Fibroblast of lung (primary cell): ENCODE measurements around the gene GCAT. TPM values are rescaled to one million over a fixed set of nuclear protein-coding genes. Genes with fewer than 3 reads are reported as not detected.

Source experiments
- DNase-seq, 2 donors: peaks; one replicate each; pipeline versions ENCODE4 v3.0.0 to v3.0.0-alpha.2; 2010; ENCODE audit warnings: low read depth in 2 of 2
- H2AFZ ChIP-seq: 2 replicates; pipeline ENCODE4 v1.5.1; 2012; ENCODE audit warnings: low read length, control low read depth, inconsistent platforms
- H3K27ac ChIP-seq: 2 replicates; pipeline ENCODE4 v1.5.1; 2011; ENCODE audit warnings: low read length, control low read depth; ENCODE audit not compliant: insufficient read depth
- H3K27me3 ChIP-seq: 2 replicates; pipeline ENCODE4 v1.5.1; 2011; ENCODE audit warnings: mild to moderate bottlenecking, low read length; ENCODE audit not compliant: control insufficient read depth, insufficient read depth
- H3K36me3 ChIP-seq: 2 replicates; pipeline ENCODE4 v1.5.1; 2011; ENCODE audit warnings: low read length; ENCODE audit not compliant: control insufficient read depth, insufficient read depth
- H3K4me1 ChIP-seq: 2 replicates; pipeline ENCODE4 v1.5.1; 2011; ENCODE audit warnings: low read length; ENCODE audit not compliant: control insufficient read depth, insufficient read depth; ENCODE audit errors: extremely low read depth
- H3K4me2 ChIP-seq: 2 replicates; pipeline ENCODE4 v1.5.1; 2011; ENCODE audit warnings: low read length, control low read depth; ENCODE audit not compliant: insufficient read depth; ENCODE audit errors: extremely low read depth
- H3K4me3 ChIP-seq, 4 experiments: fragments of 200-600 bp in 1 of 4; sonication (generic) in 1 of 4; replicated peaks in 1 of 4; 2 replicates each; pipeline ENCODE4 v1.5.1; 2011 to 2016; ENCODE audit warnings: low read length in 4 of 4, low read depth in 3 of 4, mild to moderate bottlenecking in 3 of 4, control low read depth in 2 of 4, inconsistent platforms in 1 of 4, mixed read lengths in 1 of 4; ENCODE audit not compliant: insufficient read depth in 1 of 4; ENCODE audit errors: control extremely low read depth in 1 of 4
- H3K79me2 ChIP-seq: 2 replicates; pipeline ENCODE4 v1.5.1; 2012; ENCODE audit warnings: mild to moderate bottlenecking, low read length, inconsistent platforms; ENCODE audit not compliant: control insufficient read depth, insufficient read depth
- H3K9ac ChIP-seq: 2 replicates; pipeline ENCODE4 v1.5.1; 2011; ENCODE audit warnings: mild to moderate bottlenecking, low read length, control low read depth; ENCODE audit not compliant: insufficient read depth
- H3K9me3 ChIP-seq: 2 replicates; pipeline ENCODE4 v1.5.1; 2012; ENCODE audit warnings: low read depth, low read length; ENCODE audit not compliant: control insufficient read depth, insufficient read depth
- H4K20me1 ChIP-seq: 2 replicates; pipeline ENCODE4 v1.5.1; 2011; ENCODE audit warnings: low read length; ENCODE audit not compliant: control insufficient read depth, insufficient read depth; ENCODE audit errors: extremely low read depth
- EZH2 ChIP-seq: IDR thresholded peaks from 2 replicates; pipeline ENCODE4 v1.5.1; 2012; ENCODE audit warnings: low read length, control low read depth, mild to moderate bottlenecking; ENCODE audit errors: missing control alignments
- polyA plus RNA-seq, 2 donors: library from polyadenylated mRNA; depleted of rRNA in 1 of 2; stranded (reverse) in 1 of 2; unstranded in 1 of 2; fragments of >200 nt; gene quantifications; 2 replicates each; pipeline ENCODE4 v1.2.1, GENCODE V29; 2011 to 2012; ENCODE audit warnings: missing spikeins in 1 of 2
- total RNA-seq: library from RNA; depleted of rRNA; stranded (reverse); fragments of >200 nt; gene quantifications from 2 replicates; pipeline ENCODE4 v1.2.1, GENCODE V29; 2014
- TF ChIP-seq, protein P1 (sequence below), 2 donors: IDR thresholded peaks in 1 of 2; conservative IDR thresholded peaks in 1 of 2; 1 replicate in 1 of 2; 2 replicates in 1 of 2; pipeline ENCODE4 v1.5.1; 2011 to 2012; ENCODE audit warnings: low read length in 2 of 2, control low read depth in 1 of 2, inconsistent platforms in 1 of 2, low read depth in 1 of 2, mild to moderate bottlenecking in 1 of 2

Gene GCAT
- total and polyA plus RNA-seq, 2 donors (not counting 1 experiment from before 2014, with no cell fraction given) = 6.6 to 11.9 TPM

DNA sequence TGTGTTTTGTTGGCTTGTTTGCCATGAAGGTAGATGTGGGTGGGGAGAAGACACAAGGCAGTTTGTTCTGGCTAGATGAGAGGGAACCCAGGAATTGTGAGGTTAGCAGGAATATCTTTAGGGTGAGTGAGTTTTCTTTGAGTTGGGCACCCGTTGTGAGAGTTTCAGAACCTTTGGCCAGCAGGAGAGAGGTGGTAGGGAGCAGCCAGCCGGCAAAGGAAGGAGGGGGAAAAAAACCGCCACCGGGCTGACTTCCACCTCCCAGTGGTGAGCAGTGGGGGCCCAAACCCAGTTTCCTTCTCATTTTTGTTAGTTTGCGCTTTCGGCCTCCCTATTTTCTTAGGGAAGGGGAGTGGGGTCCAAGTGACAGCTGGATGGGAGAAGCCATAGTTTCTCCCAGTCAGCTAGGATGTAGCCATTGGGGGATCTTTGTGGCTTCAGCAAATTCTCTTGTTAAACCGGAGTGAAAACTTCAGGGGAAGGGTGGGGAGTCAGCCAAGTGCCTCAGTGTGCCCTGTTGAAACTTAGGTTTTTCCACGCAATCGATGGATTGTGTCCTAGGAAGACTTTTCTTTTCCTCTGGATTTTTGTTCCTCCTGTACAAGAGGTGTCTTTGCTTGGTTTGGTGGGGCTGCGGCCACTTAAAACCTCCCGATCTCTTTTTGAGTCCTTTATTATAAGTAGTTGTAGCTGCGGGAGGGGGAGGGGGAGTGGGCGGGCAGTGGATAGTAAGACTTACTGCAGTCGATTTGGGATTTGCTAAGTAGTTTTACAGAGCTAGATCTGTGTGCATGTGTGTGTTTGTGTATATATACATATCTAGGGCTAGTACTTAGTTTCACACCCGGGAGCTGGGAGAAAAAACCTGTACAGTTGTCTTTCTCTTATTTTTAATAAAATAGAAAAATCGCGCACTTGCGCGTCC lies 1.1 kb upstream of the GCAT start:
- TF ChIP-seq, protein P1, sequence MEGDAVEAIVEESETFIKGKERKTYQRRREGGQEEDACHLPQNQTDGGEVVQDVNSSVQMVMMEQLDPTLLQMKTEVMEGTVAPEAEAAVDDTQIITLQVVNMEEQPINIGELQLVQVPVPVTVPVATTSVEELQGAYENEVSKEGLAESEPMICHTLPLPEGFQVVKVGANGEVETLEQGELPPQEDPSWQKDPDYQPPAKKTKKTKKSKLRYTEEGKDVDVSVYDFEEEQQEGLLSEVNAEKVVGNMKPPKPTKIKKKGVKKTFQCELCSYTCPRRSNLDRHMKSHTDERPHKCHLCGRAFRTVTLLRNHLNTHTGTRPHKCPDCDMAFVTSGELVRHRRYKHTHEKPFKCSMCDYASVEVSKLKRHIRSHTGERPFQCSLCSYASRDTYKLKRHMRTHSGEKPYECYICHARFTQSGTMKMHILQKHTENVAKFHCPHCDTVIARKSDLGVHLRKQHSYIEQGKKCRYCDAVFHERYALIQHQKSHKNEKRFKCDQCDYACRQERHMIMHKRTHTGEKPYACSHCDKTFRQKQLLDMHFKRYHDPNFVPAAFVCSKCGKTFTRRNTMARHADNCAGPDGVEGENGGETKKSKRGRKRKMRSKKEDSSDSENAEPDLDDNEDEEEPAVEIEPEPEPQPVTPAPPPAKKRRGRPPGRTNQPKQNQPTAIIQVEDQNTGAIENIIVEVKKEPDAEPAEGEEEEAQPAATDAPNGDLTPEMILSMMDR (conservative IDR thresholded peaks at IDR 0.05 in 1 of 2, IDR thresholded peaks at IDR 0.05 in 1 of 2; ENCODE audit: low read depth in 1 of 2, low read length in 2 of 2) = no peak
- no peak for TF ChIP-seq EZH2
- no peak overlapping the region for H2AFZ ChIP-seq
- H3K9ac ChIP-seq = peak overlapping the region; percentile 32
- no peaks in the 10 kb centered on the region for H3K36me3 ChIP-seq
- H3K4me1 ChIP-seq = peaks cover 12% of the 10 kb centered on the region
- H4K20me1 ChIP-seq = no peaks in the 10 kb centered on the region
- H3K9me3 ChIP-seq = no peaks in the 10 kb centered on the region
- DNase-seq = peak; percentile 51 to 52
- peak overlapping the region; percentile 85 for H3K27ac ChIP-seq
- H3K79me2 ChIP-seq = peaks cover 19% of the 10 kb centered on the region
- H3K27me3 ChIP-seq = no peaks in the 10 kb centered on the region
- H3K4me2 ChIP-seq = peak overlapping the region; percentile 95
- peak overlapping the region; percentile 71 to 89 (median 80) for H3K4me3 ChIP-seq

DNA sequence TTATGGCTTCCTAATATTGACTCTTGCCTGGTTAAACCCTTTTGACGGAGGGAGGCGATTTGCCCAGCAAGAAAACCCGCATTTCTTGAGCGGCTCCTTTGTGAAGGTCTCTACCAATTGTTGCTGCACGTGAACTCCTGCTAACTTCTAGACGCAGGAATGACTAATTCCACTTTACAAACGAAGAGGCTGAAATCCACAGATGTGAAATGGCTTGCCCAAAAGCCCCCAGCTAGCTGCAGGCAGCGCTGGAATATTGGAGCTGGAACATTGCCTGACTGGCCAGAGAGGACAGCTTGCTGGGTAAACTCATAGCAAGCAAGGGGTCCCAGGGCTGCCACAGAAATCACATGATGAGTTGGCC lies 542 bp downstream of the GCAT start:
- no peaks in the 10 kb centered on the region for H3K27me3 ChIP-seq
- peak overlapping the region; percentile 70 for H3K9ac ChIP-seq
- H3K4me1 ChIP-seq = peaks cover 6% of the 10 kb centered on the region
- peak overlapping the region; percentile 73 for H3K27ac ChIP-seq
- peaks cover 19% of the 10 kb centered on the region for H3K79me2 ChIP-seq
- peak overlapping the region; percentile 89 for H3K4me2 ChIP-seq
- peak overlapping the region; percentile 95 for H2AFZ ChIP-seq
- H3K36me3 ChIP-seq = no peaks in the 10 kb centered on the region
- TF ChIP-seq, protein P1 (conservative IDR thresholded peaks at IDR 0.05 in 1 of 2, IDR thresholded peaks at IDR 0.05 in 1 of 2; ENCODE audit: low read depth in 1 of 2, low read length in 2 of 2) = no peak
- TF ChIP-seq EZH2 = no peak
- no peaks in the 10 kb centered on the region for H4K20me1 ChIP-seq
- H3K4me3 ChIP-seq = peak overlapping the region; percentile 67 to 89 (median 74)
- DNase-seq = peak in 1 of 2 donors; percentile 56
- no peaks in the 10 kb centered on the region for H3K9me3 ChIP-seq

DNA sequence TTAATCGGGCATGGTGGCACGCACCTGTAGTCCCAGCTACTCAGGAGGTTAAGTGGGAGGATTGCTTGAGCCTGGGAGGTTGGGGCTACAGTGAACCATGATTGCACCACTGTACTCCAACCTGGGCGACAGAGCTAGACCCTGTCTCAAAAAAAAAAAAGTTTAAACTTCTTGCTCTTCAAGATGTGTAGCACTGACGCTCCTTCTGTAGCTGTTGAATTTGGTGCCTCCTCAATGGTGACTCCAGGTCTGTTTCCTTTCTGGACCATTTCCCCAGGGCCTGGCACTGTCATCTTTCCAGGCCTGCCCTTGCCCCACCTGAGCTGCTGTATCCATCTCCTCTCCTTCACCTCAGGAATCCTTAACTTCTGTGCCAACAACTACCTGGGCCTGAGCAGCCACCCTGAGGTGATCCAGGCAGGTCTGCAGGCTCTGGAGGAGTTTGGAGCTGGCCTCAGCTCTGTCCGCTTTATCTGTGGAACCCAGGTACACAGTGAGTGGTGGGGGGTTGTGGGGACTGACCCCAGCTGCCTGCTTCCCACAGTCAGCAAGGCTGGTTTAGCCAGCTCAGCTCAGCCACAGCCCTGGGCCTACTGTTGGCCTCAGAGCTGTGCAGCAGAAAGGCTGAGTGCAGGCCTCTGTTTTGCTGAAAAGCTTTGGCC lies 2.1 kb downstream of the GCAT start:
- TF ChIP-seq, protein P1 (conservative IDR thresholded peaks at IDR 0.05 in 1 of 2, IDR thresholded peaks at IDR 0.05 in 1 of 2; ENCODE audit: low read depth in 1 of 2, low read length in 2 of 2) = no peak
- TF ChIP-seq EZH2 = no peak
- Histone ChIP-seq H3K4me3 (no peak overlapping the region), H3K4me2 (no peak overlapping the region)

More for the DNA sequence above, 2.1 kb downstream of the GCAT start:
- Histone ChIP-seq H4K20me1 (no peaks in the 10 kb centered on the region), H3K9me3 (no peaks in the 10 kb centered on the region), H3K27ac (no peak overlapping the region), H3K9ac (no peak overlapping the region), H3K4me1 (peaks cover 6% of the 10 kb centered on the region), H3K27me3 (no peaks in the 10 kb centered on the region), H3K36me3 (peaks cover 2% of the 10 kb centered on the region), H2AFZ (no peak overlapping the region), H3K79me2 (peaks cover 19% of the 10 kb centered on the region)
- DNase-seq = no peak
